Loucy (cell line): Measurements from ENCODE around the gene IGFBPL1.
"Not testable (repeated sequence)": the region's sequence is repeated elsewhere in the genome, so short reads cannot be mapped to it uniquely, and the experiment has no call there.

Experiments
- EZH2phosphoT487 ChIP-seq: fragments of 200-600 bp; IDR thresholded peaks from 2 replicates; pipeline ENCODE4 v1.6.1; 2018; ENCODE audit warnings: antibody characterized with exemption, mild to moderate bottlenecking, moderate library complexity, borderline replicate concordance
- TF ChIP-seq, protein P1 (sequence below): fragments of 200-600 bp; sonication (generic); conservative IDR thresholded peaks from 2 replicates; pipeline ENCODE4 v1.5.1; 2014; ENCODE audit warnings: mild to moderate bottlenecking, antibody characterized with exemption, low read length

DNA sequence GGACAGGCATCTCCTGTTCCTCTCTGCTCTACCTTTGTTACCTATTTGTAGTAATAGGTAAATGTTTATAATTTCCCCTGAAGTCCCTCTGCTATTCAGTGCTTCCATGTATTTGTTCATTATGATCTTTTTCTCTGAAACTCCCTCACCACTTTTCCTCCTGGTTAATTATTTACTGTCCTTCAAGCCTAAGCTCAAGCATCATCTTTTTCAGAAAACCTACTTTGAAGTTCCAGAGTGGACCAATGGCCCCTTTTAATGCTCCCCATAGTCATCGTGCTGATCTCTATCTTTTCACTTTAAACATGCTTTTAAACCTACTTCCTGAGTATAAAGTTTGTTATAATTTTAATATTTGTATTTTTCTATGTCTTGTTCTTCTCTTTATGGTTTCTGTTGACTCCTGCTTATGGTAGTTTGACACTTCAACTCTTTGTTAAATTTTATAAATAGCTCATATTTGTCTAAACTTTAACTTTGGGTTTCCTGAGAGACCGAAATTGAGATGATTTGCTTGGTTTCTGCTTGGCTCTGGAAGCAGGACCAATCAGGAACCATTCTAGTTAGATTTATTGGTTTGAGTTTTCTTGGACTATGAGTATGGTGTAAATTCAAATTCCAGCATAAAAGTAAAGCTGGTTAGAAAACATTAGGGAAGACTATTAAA lies 48.5 kb upstream of the IGFBPL1 start:
- TF ChIP-seq, protein P1, sequence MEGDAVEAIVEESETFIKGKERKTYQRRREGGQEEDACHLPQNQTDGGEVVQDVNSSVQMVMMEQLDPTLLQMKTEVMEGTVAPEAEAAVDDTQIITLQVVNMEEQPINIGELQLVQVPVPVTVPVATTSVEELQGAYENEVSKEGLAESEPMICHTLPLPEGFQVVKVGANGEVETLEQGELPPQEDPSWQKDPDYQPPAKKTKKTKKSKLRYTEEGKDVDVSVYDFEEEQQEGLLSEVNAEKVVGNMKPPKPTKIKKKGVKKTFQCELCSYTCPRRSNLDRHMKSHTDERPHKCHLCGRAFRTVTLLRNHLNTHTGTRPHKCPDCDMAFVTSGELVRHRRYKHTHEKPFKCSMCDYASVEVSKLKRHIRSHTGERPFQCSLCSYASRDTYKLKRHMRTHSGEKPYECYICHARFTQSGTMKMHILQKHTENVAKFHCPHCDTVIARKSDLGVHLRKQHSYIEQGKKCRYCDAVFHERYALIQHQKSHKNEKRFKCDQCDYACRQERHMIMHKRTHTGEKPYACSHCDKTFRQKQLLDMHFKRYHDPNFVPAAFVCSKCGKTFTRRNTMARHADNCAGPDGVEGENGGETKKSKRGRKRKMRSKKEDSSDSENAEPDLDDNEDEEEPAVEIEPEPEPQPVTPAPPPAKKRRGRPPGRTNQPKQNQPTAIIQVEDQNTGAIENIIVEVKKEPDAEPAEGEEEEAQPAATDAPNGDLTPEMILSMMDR = not testable (repeated sequence)
- TF ChIP-seq EZH2phosphoT487 = not testable (repeated sequence)
